Inflammatory macrophage treated with lipopolysaccharide for 4 hours (primary cell): ENCODE data around the gene APP.

ENCODE experiments used
- DNase-seq: peaks from one replicate; pipeline ENCODE4 v3.0.0-alpha.2; 2020

The APP gene

DNA sequence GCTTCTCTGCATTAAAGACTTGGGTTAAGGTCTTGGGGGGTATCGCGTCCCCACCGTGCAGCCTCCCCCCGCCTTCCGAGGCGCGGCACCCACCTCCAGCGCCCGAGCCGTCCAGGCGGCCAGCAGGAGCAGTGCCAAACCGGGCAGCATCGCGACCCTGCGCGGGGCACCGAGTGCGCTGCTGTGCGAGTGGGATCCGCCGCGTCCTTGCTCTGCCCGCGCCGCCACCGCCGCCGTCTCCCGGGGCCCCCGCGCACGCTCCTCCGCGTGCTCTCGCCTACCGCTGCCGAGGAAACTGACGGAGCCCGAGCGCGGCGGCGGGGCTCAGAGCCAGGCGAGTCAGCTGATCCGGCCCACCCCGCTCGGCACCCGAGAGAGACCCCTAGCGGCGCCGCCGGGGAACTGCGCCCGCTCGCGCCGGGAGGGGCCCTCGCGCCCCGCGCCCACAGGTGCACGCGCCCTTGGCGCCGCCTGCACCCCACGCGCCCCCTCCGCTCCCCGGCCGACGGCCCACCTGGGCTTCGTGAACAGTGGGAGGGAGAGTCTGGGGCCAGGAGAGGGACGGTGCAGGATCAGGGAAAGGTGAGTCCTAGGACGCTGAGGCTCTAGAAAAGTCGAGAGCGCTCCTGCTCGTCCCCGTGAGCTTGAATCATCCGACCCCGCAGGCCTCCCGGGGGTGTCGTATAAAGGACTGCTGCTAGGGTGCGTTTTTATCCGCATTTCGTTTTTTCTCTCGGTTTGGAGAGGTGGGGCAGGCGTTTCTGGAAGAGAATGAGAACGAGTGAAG is at the start of gene APP:
Gene APP, minus strand, starts transcription at position 300 of the 787 bp plus-strand sequence. Its CDS starts 150 bp downstream, at position 150.
- peak; percentile 80 for DNase-seq

GRCh38 chr21:26212220-26212619 is 41.6 kb upstream of the APP start:
- no peak for DNase-seq

GRCh38 chr21:26210614-26211013 is 40.0 kb upstream of the APP start:
- no peak for DNase-seq

DNA sequence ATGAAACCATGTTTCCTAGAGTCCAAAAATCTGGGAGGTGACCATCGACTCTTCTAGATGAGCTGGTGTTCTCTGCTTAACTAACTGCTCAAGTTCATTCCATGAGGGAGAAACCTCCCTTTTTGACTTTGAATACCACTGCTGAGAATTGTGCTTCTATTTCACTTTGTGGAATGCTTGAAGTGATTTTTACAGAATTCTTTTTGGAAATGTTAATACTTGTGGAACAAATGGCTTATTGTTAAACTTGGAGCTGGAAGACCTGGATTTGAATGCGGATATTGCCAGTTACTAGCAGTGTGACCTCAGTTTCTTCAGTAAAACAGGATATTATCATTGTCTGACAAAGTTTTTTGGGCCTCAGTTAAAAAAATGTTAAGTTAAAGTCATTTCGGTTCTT is 36.5 kb upstream of the APP start:
- no peak for DNase-seq

DNA sequence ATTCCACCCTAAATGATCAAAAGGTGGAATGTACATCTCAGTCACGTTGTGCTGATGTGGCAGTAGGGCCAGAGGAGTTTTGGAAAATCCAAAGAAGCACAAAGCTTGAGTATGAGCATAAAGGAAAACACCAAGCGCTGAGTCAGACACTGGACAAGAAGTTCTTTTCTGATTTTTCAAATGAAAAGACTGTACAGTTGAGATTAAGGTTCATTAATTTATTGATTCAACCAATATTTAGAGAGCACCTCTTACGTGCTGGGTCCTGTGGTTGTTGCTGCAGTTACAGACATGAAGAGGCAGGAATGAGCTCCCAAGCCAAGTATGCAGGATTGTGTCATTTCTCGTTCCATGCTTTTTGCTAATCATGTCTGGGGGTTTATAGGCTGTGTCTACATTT is 28.9 kb upstream of the APP start:
- DNase-seq, result no peak

- DNase-seq, result no peak
Observed at GRCh38 chr21:26195708-26196107, 25.1 kb upstream of the APP start.

DNA sequence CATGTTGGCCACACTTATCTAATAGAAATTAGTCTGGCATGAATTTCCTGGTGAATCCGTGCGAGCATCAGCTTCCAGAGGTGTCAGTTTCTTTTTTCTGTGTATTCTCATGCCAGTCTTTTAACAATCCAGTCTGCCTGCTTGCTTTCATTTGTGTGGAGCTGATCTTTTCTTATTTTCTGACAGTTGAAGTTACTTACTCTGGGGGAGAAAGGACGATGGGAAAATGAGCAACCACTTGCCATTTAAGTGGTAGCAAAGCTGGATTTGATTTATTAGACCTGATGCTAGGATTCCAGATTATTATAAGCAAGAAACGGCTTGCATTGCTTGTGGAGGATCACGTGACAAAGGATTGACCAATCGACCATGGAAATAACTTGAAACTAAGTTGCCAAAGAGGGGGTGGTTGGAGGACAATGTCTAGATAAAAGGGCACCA is 24.3 kb upstream of the APP start:
- no peak for DNase-seq

- DNase-seq, result no peak
Observed at GRCh38 chr21:26194326-26194725, 23.8 kb upstream of the APP start.

GRCh38 chr21:26191609-26192008 is 21.0 kb upstream of the APP start:
- DNase-seq, result no peak

GRCh38 chr21:26188422-26188821 is 17.9 kb upstream of the APP start:
- peak; percentile 78 for DNase-seq

- no peak for DNase-seq
Observed at GRCh38 chr21:26185446-26185845, 14.9 kb upstream of the APP start.

- DNase-seq, result peak; percentile 21
Observed at GRCh38 chr21:26185021-26185420, 14.5 kb upstream of the APP start.

- no peak for DNase-seq
Observed at GRCh38 chr21:26179501-26179900, 8.9 kb upstream of the APP start.

GRCh38 chr21:26177746-26178426 is 7.3 kb upstream of the APP start:
- no peak for DNase-seq

GRCh38 chr21:26177187-26177586 is 6.6 kb upstream of the APP start:
- DNase-seq, result no peak

GRCh38 chr21:26171258-26172100 is 909 bp upstream of the APP start:
- no peak for DNase-seq

DNA sequence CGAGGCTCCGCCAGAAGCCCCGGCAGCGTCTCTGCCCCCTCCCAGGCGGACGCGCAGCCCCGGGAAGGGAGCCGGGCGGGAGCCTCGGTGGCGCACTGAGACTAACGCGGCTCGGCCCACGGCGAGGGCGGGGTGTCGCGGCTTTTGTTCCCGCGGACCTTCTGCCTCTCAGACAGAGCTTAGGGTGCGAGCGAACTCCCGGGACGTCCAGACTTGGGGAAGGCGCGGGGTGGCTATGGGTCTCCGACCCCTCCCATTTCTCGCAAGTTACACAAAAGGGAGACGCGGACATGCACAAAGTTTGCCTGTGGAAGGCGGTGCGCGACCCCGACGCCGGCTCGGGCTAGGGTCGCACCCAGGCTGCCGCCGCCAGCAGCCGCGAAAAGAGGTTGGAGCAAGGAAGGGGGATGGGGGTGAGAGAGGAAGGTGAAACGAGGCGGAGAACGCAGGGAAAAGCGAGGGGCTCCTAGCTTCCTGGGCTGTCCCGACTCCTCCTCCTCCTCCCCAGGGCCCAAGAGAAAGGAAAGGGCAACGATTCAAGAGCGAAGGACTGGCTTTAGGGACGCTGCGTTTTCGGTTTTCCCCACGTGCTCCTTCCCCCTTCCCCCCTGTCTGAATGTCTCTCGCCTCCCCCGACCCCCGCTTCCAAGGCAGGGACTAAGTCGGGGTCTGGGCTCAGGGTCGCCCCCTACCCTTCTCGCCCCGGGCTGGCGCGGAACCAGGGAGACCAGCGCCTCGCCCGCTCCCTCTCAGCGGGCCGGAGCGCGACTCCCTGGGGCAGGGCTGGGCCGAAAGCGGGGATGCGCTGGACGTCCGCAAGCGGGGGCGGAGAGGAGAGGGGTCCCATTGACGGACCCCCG is 729 bp downstream of the APP start:
- peak; percentile 59 for DNase-seq

DNA sequence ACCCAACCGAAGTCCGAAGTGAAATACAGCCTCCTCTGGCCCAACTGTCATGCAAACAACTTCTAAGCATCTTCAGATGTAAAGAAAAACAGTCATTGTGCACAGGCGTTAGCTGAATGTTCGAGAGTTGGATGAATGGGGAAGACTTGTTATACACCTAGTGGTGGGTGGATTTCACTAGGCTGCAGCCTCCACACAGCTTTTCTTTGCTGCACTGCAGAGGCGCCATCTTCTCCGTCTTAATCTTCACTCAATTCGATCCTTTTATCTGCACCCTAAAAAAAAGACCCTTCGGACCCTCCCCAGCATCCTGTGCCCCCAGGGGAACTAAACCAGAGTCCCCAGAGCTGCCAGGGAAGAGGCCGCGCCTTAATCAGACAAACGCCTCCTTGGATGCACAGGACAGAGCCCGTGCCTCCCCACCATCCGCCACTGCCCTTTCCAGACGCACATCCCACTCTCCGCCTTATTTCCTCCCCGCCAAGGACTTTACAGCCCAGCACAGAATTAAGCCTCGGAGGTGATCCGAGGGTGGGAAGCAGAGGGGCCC is 1.4 kb downstream of the APP start:
- DNase-seq, result peak; percentile 65

DNA sequence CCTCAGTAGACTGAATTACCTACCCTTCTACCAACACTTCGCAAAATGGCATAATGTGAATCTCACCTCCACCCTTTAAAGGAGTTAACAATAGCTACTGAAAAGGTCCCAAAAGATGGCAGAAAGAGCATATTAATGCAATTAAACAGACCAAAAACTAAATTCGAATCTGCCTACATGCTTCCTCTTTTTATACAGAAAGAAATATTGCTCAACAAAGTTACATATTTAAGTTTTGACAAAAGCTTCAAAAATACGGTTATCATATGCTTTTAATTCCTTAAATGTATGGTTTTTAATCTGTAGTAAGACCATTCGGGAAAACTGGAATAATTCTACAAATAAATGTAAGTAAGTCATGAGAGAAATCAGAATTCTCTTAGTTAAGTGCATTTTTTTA is 2.2 kb downstream of the APP start:
- DNase-seq, result peak; percentile 65

GRCh38 chr21:26167593-26167992 is 3.0 kb downstream of the APP start:
- DNase-seq, result no peak

DNA sequence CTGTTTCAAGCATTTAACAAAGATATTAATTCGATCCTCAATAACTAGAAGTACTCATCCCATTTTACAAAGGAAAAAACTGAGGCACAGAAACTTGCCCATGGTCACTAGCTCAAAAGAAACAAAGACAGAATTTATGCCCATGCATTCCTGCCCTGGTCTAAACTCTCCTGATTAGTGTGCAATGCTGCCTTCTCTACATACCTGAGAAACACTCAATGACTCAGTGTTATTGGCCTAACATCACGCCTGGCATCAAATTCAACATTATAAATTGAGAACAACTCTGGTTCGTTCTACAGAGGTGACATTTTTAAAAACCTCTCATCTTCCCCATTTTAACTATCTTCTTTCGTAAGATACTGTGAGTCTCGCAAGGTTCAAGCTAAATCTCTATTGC is 5.2 kb downstream of the APP start:
- DNase-seq, result peak; percentile 30

DNA sequence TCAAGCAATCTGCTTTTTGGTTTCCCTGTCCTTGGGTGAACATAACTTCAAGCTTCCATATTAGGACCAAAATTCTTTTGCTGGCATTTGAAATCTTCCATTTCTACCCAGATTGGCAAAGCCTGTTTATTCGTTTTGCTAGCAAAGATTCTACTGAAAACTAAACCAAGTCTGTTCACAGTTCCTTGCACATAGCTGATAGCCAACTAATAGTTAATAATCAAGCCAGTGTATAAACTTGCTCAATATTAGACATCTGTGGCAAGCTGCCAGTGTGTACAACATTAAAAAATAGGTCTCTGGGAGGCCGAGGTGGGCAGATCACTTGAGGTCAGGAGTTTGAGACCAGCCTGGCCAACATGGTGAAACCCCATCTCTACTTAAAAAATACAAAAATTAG is 6.3 kb downstream of the APP start:
- no peak for DNase-seq
